HepG2 (cell line): ENCODE results near the gene PPP1R16B. TPM values are rescaled to one million over a fixed set of nuclear protein-coding genes. Genes with fewer than 3 reads are reported as not detected.

ENCODE experiments used
- ATF7-NPFF ChIP-seq: sonication (generic); formaldehyde crosslinking; IDR thresholded peaks from 2 replicates; pipeline ENCODE4 v1.8.1; 2023; ENCODE audit warnings: mild to moderate bottlenecking, low read depth, missing genetic modification reagents, moderate library complexity
- ELF3 ChIP-seq: IDR thresholded peaks from 2 replicates; pipeline ENCODE4 v1.6.1; 2016; ENCODE audit warnings: missing genetic modification reagents, missing compliant biosample characterization
- ERF ChIP-seq: IDR thresholded peaks from 2 replicates; pipeline ENCODE4 v1.6.1; 2018; ENCODE audit warnings: missing biosample characterization, missing genetic modification reagents
- IKZF4 ChIP-seq: sonication (generic); formaldehyde crosslinking; IDR thresholded peaks from 2 replicates; pipeline ENCODE4 v1.5.1; 2020; ENCODE audit warnings: borderline replicate concordance, mild to moderate bottlenecking, low read depth, missing genetic modification reagents; ENCODE audit errors: not compliant biosample characterization
- IRF1 ChIP-seq: sonication (generic); formaldehyde crosslinking; IDR thresholded peaks from 2 replicates; pipeline ENCODE4 v1.4.0; 2020; ENCODE audit warnings: low read depth, mild to moderate bottlenecking, missing genetic modification reagents
- IRX3 ChIP-seq: sonication (generic); formaldehyde crosslinking; IDR thresholded peaks from 2 replicates; pipeline ENCODE4 v1.8.1; 2023; ENCODE audit warnings: mild to moderate bottlenecking, low read depth, missing genetic modification reagents, borderline replicate concordance
- MATR3 ChIP-seq: sonication (generic); formaldehyde crosslinking; IDR thresholded peaks from 2 replicates; pipeline ENCODE4 v1.4.0; 2020; ENCODE audit warnings: missing genetic modification reagents
- MTA1 ChIP-seq: sonication (generic); formaldehyde crosslinking; IDR thresholded peaks from 2 replicates; pipeline ENCODE4 v1.4.0; 2020; ENCODE audit warnings: missing genetic modification reagents, mild to moderate bottlenecking, borderline replicate concordance
- MTF2 ChIP-seq: sonication (generic); formaldehyde crosslinking; IDR thresholded peaks from 2 replicates; pipeline ENCODE4 v1.5.0; 2020; ENCODE audit warnings: missing genetic modification reagents, borderline replicate concordance
- MYC ChIP-seq: sonication (generic); formaldehyde crosslinking; IDR thresholded peaks from 2 replicates; pipeline ENCODE4 v1.9.0; 2021; ENCODE audit warnings: missing genetic modification reagents, borderline replicate concordance
- NFE2L2 ChIP-seq: fragments of 150-350 bp; IDR thresholded peaks from 2 replicates; pipeline ENCODE4 v1.6.1; 2014; ENCODE audit warnings: low read length
- NR2F2 ChIP-seq: IDR thresholded peaks from 2 replicates; pipeline ENCODE4 v1.6.1; 2012; ENCODE audit warnings: low read depth, inconsistent platforms, borderline replicate concordance
- PAF1 ChIP-seq: IDR thresholded peaks from 2 replicates; pipeline ENCODE4 v1.6.1; 2016; ENCODE audit warnings: missing genetic modification reagents, missing compliant biosample characterization
- RXRB ChIP-seq: IDR thresholded peaks from 2 replicates; pipeline ENCODE4 v1.6.1; 2016; ENCODE audit warnings: borderline replicate concordance, missing genetic modification reagents, missing compliant biosample characterization
- ZC3H13 ChIP-seq: sonication (generic); formaldehyde crosslinking; IDR thresholded peaks from 2 replicates; pipeline ENCODE4 v1.8.1; 2023; ENCODE audit warnings: mild to moderate bottlenecking, missing genetic modification reagents, moderate library complexity
- ZNF143 ChIP-seq: sonication (generic); formaldehyde crosslinking; IDR thresholded peaks from 2 replicates; pipeline ENCODE4 v1.4.0; 2020; ENCODE audit warnings: missing genetic modification reagents
- ZNF18 ChIP-seq: sonication (generic); formaldehyde crosslinking; IDR thresholded peaks from 2 replicates; pipeline ENCODE4 v1.8.0; 2022; ENCODE audit warnings: mild to moderate bottlenecking, missing genetic modification reagents; ENCODE audit not compliant: insufficient replicate concordance
- ZNF282 ChIP-seq: fragments of 450-650 bp; IDR thresholded peaks from 2 replicates; pipeline ENCODE4 v1.6.1; 2018; ENCODE audit not compliant: partially characterized antibody
- ZNF441 ChIP-seq: sonication (generic); formaldehyde crosslinking; IDR thresholded peaks from 2 replicates; pipeline ENCODE4 v1.7.0; 2021; ENCODE audit warnings: missing genetic modification reagents, borderline replicate concordance
- ZNF589 ChIP-seq: sonication (generic); formaldehyde crosslinking; conservative IDR thresholded peaks from 2 replicates; pipeline ENCODE4 v1.8.0; 2022; ENCODE audit warnings: mild to moderate bottlenecking, moderate library complexity, missing genetic modification reagents
- ZNF687 ChIP-seq: sonication (generic); formaldehyde crosslinking; IDR thresholded peaks from 2 replicates; pipeline ENCODE4 v1.5.1; 2020; ENCODE audit warnings: mild to moderate bottlenecking, missing genetic modification reagents, moderate library complexity
- ZNF720 ChIP-seq: sonication (generic); formaldehyde crosslinking; IDR thresholded peaks from 2 replicates; pipeline ENCODE4 v1.4.0; 2020; ENCODE audit warnings: missing genetic modification reagents
- ZNF777 ChIP-seq: sonication (generic); formaldehyde crosslinking; IDR thresholded peaks from 2 replicates; pipeline ENCODE4 v1.4.0; 2020; ENCODE audit warnings: missing genetic modification reagents
- ZNF792 ChIP-seq: IDR thresholded peaks from 2 replicates; pipeline ENCODE4 v1.6.1; 2016
- polyA plus RNA-seq, 8 experiments: library from polyadenylated mRNA; depleted of rRNA in 3 of 8; stranded (reverse) in 7 of 8; unstranded in 1 of 8; fragments of >200 nt; fragmentation: Illumina TruSeq in 4 of 8; extraction: Trizol in 4 of 8; gene quantifications; 2 replicates each; pipeline versions ENCODE4 v1.2.1 to v1.2.3, GENCODE V29; 2011 to 2016; ENCODE audit warnings: low read depth in 4 of 8, missing spikeins in 1 of 8, mixed read lengths in 1 of 8; ENCODE audit not compliant: insufficient read depth in 1 of 8
- total RNA-seq, 5 experiments: library from RNA; depleted of rRNA; stranded (reverse); fragments of >200 nt; fragmentation: Illumina TruSeq; extraction: Trizol; gene quantifications; 2 replicates each; pipeline ENCODE4 v1.2.3, GENCODE V29; 2016; ENCODE audit warnings: low read depth in 1 of 5

Gene PPP1R16B
- total and polyA plus RNA-seq, 2 of the 13 experiments (the other 11 are each of a cell fraction or from before 2014, with no cell fraction given) = 0.02 to 0.11 TPM

- TF ChIP-seq MATR3 (CRISPR knock-in tag) (no peak), ELF3 (0 out of 2 replicates have a peak, but pooled peaks have one; percentile 18), IRF1 (no peak), IRX3 (CRISPR knock-in tag) (no peak), IKZF4 (no peak), RXRB (peak; percentile 33; the same call in 1 of the 2 replicates), ZNF777 (peak; percentile 60), ZNF441 (no peak), PAF1 (CRISPR knock-in tag) (no peak), ERF (CRISPR knock-in tag) (0 out of 2 replicates have a peak, but pooled peaks have one; percentile 32), ATF7-NPFF (0 out of 2 replicates have a peak, but pooled peaks have one; percentile 39), NR2F2 (no peak), NFE2L2 (0 out of 2 replicates have a peak, but pooled peaks have one; percentile 1), ZNF792 (CRISPR knock-in tag) (0 out of 2 replicates have a peak, but pooled peaks have one; percentile 31), ZNF282 (no peak), MTA1 (CRISPR knock-in tag) (no peak), ZNF720 (CRISPR knock-in tag) (no peak), ZNF18 (CRISPR knock-in tag) (no peak), ZNF143 (CRISPR knock-in tag) (no peak), ZC3H13 (CRISPR knock-in tag) (0 out of 2 replicates have a peak, but pooled peaks have one; percentile 71), MYC (peak; percentile 56; the same call in 1 of the 2 replicates), ZNF687 (CRISPR knock-in tag) (peak; percentile 57), MTF2 (CRISPR knock-in tag) (peak; percentile 24; the same call in 1 of the 2 replicates), ZNF589 (CRISPR knock-in tag) (0 out of 2 replicates have a peak, but pooled peaks have one; percentile 32)
These were observed 88.1 kb downstream of the PPP1R16B start (continued) for GRCh38 chr20:38893565-38894090.
